ENCODE measurements around the gene CDH13. TPM values are rescaled to one million over a fixed set of nuclear protein-coding genes. Genes with fewer than 3 reads are reported as not detected.

CDH13 gene
- total RNA-seq, 1 experiment from 2014 or later = 0.89 TPM

DNA sequence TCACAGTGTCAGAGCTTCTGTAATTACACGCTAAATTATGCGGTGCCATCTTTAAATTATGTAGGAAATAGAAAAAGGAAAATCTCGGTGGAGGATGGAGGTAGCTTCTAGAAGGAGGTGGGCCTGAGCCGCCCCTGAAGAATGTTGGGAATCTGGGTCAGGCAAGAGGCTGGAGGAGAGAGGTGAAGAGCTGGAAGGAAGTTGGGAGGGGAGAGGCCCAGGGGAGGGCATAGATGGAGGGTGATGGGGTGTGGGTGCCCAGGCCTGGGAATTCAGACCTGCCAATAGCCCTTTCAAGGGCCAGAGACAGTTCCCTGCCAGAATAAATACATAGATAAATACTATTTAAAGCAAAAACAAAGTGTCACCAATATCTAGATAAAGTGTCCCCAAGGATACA, 766.0 kb downstream of the CDH13 start:
- no peaks in the 10 kb centered on the region for H3K27me3 ChIP-seq

DNA sequence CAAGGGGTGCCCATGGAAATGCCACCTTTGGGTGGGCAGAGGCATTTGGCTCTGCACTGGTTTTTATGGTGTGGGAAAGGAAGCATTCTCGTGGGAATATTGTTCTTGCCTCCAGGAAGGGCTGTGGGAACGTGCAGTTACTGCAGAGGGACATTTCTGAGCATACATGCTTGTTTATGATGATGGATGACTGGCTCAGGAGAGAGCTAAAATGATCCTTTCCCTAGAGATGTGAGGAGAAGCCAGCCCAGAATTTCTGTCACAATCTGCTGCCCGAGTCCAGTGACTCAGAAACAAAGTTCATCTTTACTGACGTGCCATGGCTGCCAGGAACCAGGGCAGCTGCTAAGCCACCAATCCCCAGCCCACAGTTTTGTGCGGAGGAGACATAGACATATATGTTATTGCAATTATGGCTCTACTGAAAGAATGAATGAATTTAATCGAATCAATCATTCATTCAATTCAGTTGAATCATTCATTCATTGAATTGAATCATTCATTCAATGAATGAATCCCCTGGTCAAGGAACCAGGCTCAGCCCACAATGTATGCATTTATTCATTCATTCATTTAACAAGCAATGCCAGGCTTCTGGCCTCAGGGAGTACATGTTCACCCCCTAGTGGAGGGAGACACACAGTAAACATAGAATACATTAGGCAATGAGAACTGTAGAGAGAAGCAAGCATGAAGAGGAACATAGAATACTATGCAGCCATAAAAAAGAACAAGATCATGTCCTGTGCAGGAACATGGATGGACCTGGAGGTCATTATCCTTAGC, 766.6 kb downstream of the CDH13 start:
- no peak for DNase-seq
- Histone ChIP-seq H3K36me3 (no peaks in the 10 kb centered on the region), H3K9me3 (no peaks in the 10 kb centered on the region), H3K4me3 (no peak overlapping the region), H3K27me3 (no peaks in the 10 kb centered on the region)

More for the DNA sequence above, 766.0 kb downstream of the CDH13 start:
- no peaks in the 10 kb centered on the region for H3K36me3 ChIP-seq
- DNase-seq = no peak
- no peaks in the 10 kb centered on the region for H3K9me3 ChIP-seq
- no peak overlapping the region for H3K4me3 ChIP-seq

DNA sequence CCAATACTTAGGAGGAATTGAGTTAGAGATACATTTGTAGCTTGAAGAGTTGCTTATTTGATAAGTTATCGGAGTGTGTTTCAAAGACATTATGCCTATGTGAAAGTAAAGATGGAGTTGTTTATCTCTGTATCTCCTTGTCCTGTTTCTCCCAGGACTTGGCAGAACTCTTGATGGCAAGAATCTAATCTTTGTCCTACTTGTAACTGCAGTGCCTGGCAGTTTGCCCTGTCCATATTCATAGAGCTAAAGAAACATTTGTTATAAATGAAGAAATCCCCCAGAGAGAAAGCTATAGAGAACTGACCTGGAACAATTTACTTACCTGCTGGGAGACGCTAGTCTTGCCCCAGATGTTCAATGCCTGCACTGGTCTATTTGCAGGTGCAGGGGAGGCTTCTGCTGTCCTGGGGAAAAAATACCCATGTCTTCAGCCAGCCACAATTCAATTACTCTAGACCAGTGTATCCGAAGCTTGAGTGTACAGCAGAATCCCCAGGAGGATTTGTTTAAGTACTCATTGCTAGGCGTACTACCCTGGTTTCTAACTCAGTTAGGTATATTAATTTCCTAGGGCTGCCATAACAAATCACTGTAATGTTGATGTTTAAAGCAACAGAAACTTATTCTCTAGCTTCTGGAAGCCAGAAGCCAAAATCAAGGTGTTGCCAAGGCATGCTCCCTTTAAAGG, 771.0 kb downstream of the CDH13 start:
- no peaks in the 10 kb centered on the region for H3K27me3 ChIP-seq
- H3K36me3 ChIP-seq = no peaks in the 10 kb centered on the region
- no peak overlapping the region for H3K4me3 ChIP-seq
- no peak for DNase-seq
- no peaks in the 10 kb centered on the region for H3K9me3 ChIP-seq

DNA sequence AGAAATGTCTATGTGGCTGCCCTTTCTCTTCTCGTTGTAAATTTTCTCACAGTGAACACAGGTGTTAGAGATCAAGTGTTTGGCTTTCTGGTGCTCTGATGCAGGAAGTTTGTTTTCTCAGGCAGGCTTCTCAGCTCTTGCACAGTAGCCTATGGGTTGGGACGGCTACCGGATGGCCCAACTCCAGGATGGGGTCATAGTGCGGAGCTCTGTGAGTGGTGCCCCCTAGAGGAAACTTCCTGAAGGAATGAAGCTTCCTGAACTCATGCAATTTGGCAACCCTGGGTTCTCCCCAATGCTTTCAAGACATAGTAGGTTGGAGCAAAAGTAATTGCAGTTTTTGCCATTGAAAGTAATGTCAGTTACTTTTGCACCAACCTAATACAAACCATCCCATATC, 773.5 kb downstream of the CDH13 start:
- Histone ChIP-seq H3K36me3 (no peaks in the 10 kb centered on the region), H3K27me3 (no peaks in the 10 kb centered on the region), H3K4me3 (no peak overlapping the region), H3K9me3 (no peaks in the 10 kb centered on the region)
- DNase-seq = no peak

DNA sequence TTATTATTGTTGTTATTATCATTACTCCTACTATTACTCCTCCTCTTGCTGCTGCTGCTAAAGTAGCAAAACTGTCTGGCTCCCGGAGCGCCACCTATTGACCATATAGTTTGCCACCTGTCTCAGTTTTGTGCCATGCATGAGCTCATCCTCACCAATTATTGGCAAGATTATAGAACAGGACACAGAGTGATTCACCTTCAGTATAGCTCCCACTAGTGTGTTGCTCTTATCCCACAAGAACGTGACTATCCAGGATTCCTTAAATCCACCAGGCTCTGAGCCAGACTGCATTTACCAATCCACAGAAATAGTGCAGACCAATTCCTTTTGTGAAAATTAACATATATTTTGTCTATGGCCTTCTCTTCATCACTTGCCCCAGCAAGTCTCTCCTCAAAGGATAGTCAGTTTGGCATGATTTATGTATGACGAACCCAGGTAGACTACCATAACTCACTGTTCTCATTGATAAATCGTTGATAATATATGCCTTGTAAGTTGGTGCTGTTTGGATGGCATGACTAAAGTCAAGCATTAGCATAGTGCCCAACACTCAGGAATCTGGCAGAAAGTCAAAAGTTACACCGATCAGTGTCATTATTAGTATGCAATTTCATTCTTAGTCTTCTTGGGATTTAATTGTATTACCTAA, 775.5 kb downstream of the CDH13 start:
- no peak for DNase-seq
- H3K27me3 ChIP-seq = no peaks in the 10 kb centered on the region
- no peaks in the 10 kb centered on the region for H3K36me3 ChIP-seq
- H3K4me3 ChIP-seq = no peak overlapping the region
- no peaks in the 10 kb centered on the region for H3K9me3 ChIP-seq

DNA sequence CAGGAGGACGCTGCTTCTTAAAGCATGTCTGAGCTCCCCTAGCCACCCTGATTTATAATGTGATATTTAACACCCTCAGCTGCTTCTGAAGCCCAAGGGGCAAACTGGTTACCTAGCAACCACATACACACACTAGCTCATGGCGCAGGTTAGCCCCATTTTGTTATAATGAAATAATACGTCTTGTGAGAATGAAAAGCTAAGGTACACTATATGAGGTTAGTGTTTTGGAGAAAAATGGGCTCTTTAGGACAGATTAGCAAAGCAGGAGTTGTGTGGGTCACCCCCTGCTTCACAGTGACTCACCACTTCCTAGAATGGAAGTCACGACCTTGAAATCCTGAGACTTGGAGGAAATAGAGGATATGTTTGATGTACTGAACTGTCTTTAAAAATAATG, 776.2 kb downstream of the CDH13 start:
- Histone ChIP-seq H3K36me3 (no peaks in the 10 kb centered on the region), H3K9me3 (no peaks in the 10 kb centered on the region), H3K27me3 (no peaks in the 10 kb centered on the region), H3K4me3 (no peak overlapping the region)
- no peak for DNase-seq

DNA sequence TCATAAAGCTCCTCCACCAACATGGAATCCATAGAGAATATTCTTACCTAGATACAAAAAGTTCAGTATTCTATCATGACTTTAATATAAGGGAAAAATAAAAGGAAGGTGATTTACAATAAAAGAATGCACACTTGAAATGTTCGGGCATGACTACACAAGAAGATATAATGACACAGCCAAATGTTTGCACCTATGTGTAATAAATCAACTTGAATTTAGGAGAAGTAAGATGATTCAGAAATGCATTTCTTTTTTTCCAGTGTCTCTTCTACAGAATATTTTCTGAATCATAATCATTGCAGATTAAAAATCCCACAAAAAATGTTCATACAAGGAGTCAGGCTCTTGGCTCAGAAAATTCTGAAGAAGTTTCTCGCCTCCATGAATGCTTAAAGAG, 777.0 kb downstream of the CDH13 start:
- Histone ChIP-seq H3K27me3 (no peaks in the 10 kb centered on the region), H3K4me3 (no peak overlapping the region), H3K36me3 (no peaks in the 10 kb centered on the region), H3K9me3 (no peaks in the 10 kb centered on the region)
- DNase-seq = no peak

DNA sequence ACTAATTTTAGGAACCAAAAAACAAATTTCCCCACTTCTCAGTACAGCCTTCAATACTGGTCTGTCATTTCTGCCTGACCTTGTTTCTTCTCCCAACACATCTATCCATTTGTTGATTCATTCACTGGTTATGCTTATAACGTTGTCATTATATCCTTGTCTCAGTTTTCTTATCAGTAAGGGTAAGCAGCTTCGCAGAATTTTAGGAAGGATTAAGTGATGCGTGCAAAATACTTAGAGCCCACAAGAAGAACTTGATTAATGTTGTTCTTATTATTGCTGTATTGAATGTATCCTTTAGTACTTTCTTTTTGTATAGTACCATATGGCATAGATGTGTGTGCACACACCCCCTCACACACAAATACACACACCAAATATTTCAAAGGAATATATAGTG, 777.5 kb downstream of the CDH13 start:
- Histone ChIP-seq H3K9me3 (no peaks in the 10 kb centered on the region), H3K27me3 (no peaks in the 10 kb centered on the region), H3K4me3 (no peak overlapping the region), H3K36me3 (no peaks in the 10 kb centered on the region)
- DNase-seq = no peak

DNA sequence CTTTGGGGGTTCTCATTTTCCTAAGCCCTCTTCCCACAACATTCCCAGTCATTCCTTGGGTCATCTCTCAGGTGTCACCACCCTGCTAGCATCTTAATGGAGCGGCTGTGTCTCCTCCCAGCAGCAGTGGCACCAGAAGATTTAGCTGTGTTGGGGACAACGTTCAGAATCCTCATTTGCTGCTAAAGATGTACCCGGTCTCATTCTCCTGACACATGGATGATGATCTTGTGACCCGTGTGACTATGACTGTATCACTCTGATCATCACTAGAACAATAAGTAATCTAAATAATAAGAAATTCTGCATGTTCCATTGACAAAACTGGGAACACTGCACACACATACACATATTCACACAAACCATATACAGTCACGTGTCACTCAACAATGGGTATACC, 781.2 kb downstream of the CDH13 start:
- H3K36me3 ChIP-seq = no peaks in the 10 kb centered on the region
- H3K9me3 ChIP-seq = no peaks in the 10 kb centered on the region
- no peak for DNase-seq
- no peak overlapping the region for H3K4me3 ChIP-seq
- no peaks in the 10 kb centered on the region for H3K27me3 ChIP-seq

DNA sequence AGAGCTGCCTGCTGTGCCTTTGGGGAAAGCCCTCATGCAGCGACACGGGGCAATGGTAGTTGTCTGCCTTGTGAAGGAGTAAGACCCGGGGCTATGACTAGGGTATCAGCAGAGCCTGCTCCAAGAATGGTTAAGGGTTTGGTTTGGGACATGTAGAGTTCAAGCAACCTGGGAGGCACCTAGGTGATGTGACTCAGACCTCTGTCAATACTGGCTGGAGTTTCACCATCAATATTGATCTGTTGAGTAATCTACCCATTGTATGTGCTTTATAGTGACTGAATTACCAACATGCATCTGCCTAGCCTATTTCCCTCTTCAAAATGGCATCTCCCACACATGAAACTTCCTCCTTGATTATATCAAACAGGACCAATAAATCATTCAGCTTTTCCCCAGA, 782.6 kb downstream of the CDH13 start:
- Histone ChIP-seq H3K4me3 (no peak overlapping the region), H3K9me3 (no peaks in the 10 kb centered on the region), H3K27me3 (no peaks in the 10 kb centered on the region), H3K36me3 (no peaks in the 10 kb centered on the region)
- DNase-seq = no peak

DNA sequence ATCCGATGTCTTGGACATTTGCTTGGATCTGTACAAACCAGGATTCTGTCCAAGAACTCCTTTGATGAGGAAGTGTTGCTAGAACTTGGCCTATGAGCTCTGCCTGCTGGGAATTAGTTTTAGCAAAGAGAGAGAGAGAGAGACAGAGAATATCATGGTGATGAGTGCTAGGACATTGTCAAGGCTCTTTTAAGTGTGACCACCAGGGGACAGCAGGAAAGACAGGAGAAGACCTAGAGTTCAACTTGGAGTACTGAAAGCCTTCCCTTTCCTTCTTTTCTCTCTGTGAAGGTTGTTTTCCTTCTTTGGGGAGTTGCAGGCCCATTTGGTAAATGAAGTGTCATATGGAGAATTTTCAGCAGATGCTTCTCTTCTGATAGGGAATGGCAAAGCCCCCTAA, 791.8 kb downstream of the CDH13 start:
- Histone ChIP-seq H3K27me3 (no peaks in the 10 kb centered on the region), H3K36me3 (no peaks in the 10 kb centered on the region), H3K9me3 (no peaks in the 10 kb centered on the region), H3K4me3 (no peak overlapping the region)
- DNase-seq = no peak

DNA sequence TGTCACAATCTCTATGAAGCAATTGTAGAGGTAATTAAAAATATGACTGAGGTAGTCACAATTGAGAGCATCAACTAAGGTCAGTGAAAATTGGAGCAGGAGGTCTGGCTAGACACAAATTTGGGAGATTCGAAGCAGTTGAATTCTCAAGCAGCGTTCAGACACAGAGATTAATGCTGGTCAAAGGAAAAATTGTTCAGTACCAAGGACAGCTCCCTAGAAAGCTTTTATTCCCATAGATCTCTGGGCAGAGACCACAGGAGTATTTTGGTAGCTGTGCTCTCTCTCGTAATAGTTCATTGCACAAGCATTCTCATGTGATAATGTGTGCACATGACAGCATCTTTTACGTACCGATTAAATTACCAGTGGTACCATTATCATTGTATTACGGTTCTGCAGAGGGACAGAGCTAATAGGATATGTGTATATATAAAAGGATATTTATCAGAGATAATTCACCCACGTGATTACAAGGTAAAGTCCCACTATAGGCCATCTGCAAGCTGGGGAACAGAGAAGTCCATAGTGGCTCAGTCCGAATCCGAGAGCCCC, 793.5 kb downstream of the CDH13 start:
- Histone ChIP-seq H3K36me3 (no peaks in the 10 kb centered on the region), H3K27me3 (no peaks in the 10 kb centered on the region), H3K4me3 (no peak overlapping the region), H3K9me3 (no peaks in the 10 kb centered on the region)
- no peak for DNase-seq

DNA sequence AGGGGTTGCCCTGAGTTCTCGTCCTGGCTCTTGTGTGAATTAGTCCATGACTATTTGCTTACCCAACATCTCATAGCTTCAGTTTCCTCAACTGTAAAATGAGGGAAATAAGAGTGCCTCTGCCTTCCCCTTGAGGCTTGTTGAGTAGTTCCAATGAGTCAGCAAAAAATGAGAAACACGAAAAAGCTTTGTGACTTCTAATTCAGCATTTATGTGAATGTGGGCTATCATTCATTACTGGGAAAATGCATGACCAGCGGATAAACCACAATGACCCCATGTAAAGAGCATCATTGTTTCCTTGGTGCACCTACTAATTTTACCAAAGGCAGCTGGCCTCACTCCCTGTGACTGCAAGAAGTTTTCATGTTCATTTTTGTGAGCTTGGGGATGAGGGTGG, 806.4 kb downstream of the CDH13 start:
- H3K27me3 ChIP-seq = no peaks in the 10 kb centered on the region
- no peak for DNase-seq
- no peak overlapping the region for H3K4me3 ChIP-seq
- H3K36me3 ChIP-seq = no peaks in the 10 kb centered on the region
- H3K9me3 ChIP-seq = no peaks in the 10 kb centered on the region

DNA sequence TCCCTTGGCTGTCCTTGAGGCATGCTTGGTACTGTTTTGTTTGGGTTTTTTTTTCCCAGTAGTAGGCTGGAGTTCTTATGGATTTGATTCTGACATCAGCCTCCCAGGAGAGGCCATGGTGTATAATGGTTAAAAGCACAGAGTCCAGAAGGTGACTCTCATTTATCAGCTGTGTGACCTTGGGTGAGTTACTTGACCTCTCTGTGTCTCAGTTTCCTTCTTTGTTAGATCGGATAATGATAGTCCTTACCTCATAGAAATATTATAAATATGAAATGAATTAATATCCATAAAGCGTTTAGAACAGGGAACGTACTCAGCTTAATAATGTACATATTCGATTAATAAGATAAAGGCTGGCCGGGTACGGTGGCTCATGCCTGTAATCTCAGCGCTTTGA, 810.3 kb downstream of the CDH13 start:
- H3K9me3 ChIP-seq = no peaks in the 10 kb centered on the region
- H3K4me3 ChIP-seq = no peak overlapping the region
- DNase-seq = no peak
- H3K36me3 ChIP-seq = no peaks in the 10 kb centered on the region
- H3K27me3 ChIP-seq = no peaks in the 10 kb centered on the region

DNA sequence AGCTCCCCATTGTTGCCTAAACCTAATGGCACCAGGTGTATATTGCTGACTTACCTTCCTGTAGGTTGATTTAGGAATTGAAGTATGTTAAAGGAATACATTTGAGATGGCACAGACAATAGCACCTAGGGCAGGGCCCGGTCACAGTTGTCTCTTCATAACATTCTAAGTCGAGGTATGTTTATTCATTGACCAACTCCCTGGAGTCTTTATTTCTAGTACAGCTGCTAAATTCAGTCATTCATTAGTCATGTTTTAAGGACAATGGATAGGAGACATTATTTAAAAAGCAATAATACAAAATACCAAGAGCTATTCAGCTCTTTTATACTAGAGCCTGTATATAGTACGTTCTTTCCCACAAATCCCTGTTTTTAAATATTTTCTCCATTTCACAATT, 811.6 kb downstream of the CDH13 start:
- no peaks in the 10 kb centered on the region for H3K27me3 ChIP-seq
- no peaks in the 10 kb centered on the region for H3K36me3 ChIP-seq
- H3K9me3 ChIP-seq = no peaks in the 10 kb centered on the region
- no peak for DNase-seq
- H3K4me3 ChIP-seq = no peak overlapping the region

DNA sequence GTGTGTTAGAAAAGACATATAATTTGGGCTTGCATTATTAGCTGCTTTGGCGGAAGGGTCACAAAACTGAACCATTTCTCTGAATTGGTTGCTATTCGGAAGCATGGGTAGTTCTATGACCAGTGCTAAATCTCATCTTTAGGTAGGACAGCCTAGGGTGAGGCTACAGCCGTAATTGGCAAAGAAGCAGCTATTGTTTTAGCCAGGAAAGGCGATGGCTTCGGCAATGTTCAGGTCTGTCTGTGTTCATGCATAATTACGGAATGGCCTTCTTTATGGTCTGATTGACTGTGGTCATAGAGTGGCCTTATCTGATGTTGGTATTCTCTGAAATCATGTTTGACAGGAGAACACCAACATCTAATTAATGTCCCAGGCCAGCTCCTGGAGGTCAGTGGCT, 812.6 kb downstream of the CDH13 start:
- Histone ChIP-seq H3K9me3 (no peaks in the 10 kb centered on the region), H3K27me3 (no peaks in the 10 kb centered on the region), H3K4me3 (no peak overlapping the region), H3K36me3 (no peaks in the 10 kb centered on the region)
- DNase-seq = no peak

DNA sequence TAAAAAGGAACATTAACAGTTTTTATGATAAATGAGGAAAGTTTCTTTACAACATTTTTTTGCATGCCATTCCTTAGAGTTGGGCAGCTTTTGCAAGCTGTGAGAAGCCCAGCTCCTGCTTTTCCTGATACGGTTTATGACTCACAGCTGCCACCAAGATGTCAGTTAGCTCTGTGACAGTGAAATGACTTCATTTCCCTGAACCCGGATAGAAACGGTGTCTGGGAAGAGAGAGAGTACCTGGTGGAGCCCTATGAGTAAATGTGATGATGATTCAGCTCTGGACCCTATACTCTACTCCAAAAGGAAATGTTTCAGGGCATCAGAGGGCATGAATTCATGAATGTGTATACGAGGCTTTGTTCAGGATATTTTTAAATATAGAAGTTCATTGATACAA, 814.7 kb downstream of the CDH13 start:
- DNase-seq = no peak
- Histone ChIP-seq H3K27me3 (no peaks in the 10 kb centered on the region), H3K9me3 (no peaks in the 10 kb centered on the region), H3K4me3 (no peak overlapping the region), H3K36me3 (no peaks in the 10 kb centered on the region)
